GM18520 (cell line): ENCODE data around the gene TTC23.

Experiments
- ATAC-seq: cut with Tn5 transposase; IDR thresholded peaks from one replicate; pipeline ENCODE4 v1.9.1; 2021; ENCODE audit not compliant: unreplicated experiment

The TTC23 gene

DNA sequence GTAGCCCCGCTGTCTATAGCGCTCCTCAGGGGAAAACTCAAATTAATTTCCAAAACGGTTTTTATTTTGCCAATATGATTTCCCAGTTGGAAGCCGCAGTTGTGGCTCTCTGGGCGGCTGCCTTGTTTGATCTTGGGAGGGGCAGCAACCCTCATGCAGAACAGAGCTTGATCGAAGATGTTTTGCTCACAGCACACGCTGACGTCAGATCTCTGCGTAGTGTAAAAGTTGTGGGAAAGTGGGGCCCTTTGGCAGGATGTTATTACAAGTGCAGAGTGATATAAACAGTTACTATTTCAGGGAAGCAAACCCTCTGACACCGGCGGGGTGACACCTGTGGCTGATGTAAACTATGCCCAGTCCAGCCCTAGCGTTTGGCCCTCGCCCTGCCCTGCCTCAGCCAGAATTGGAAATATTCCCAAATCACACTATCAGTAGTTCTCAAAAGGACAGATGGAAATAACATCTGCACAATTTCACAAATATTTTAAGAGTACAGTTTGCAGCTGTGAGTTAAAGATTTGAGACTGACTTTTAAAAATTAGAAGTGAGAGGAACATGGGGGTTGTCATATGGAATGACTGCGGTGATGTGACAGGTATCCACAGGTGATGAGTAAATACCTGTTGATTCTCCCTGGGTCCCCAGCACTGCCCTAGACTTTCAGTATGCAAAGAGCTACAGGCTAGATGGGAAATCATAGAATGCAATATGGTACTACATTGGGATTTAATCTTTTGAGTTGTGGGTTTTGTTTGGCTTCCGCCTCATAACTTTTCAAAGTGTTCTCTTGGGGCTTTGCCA is 142.8 kb downstream of the TTC23 start:
- no peak for ATAC-seq

DNA sequence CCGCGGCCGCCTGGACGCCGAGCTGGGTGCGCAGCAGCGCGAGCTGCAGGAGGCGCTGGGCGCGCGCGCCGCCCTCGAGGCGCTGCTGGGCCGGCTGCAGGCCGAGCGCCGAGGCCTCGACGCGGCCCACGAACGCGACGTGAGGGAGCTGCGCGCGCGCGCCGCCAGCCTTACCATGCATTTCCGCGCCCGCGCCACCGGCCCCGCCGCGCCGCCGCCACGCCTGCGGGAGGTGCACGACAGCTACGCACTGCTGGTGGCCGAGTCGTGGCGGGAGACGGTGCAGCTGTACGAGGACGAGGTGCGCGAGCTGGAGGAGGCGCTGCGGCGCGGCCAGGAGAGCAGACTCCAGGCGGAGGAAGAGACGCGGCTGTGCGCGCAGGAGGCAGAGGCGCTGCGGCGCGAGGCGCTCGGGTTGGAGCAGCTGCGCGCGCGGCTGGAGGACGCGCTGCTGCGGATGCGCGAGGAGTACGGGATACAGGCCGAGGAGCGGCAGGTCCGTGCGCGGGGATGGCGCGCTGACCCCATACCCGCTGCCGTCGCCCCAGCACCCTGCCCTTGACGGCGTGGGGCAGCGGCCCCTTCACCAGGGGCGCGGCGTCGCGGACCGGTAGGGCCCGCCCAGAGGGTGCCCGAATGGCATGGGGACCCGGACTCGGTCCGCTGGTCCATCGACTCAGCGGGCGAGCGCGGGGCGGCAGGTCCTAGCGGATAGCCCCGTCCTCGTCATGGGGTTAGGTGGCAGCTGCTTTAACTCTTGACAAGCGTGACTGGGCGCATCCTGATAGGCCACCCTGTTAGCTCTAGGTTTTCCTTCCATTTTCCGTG is 143.7 kb downstream of the TTC23 start:
- ATAC-seq, result no peak

DNA sequence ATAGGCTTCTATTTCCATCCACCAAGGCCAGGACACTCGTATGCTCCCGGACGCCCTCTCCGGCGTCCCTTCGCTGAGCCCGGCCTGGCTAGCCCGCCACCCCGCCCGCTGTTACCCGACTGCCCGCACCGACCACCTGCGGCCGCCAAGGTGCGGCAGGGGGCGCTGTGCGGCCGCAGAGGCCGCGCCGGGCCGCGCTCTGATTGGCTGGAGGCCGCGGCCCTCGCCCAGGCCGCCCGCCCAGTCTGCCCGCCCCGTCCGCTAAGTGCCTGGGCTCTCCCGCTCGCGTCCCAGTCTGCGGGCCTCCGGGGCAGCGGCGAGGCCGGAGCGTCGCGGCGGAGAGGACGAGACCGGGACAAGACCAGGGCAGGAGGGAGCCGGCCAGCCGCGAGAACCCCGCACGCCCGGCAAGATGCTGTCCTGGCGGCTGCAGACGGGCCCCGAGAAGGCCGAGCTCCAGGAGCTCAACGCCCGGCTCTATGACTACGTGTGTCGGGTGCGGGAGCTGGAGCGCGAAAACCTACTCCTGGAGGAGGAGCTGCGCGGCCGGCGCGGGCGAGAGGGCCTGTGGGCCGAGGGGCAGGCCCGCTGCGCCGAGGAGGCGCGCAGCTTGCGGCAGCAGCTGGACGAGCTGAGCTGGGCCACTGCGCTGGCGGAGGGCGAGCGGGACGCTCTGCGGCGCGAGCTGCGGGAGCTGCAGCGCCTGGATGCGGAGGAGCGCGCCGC is 144.4 kb downstream of the TTC23 start, which contains the start of gene SYNM:
Gene SYNM (plus strand): TSS at position 293 of the 726 bp plus-strand sequence. CDS start 120 bp downstream, at position 413.
- no peak for ATAC-seq

DNA sequence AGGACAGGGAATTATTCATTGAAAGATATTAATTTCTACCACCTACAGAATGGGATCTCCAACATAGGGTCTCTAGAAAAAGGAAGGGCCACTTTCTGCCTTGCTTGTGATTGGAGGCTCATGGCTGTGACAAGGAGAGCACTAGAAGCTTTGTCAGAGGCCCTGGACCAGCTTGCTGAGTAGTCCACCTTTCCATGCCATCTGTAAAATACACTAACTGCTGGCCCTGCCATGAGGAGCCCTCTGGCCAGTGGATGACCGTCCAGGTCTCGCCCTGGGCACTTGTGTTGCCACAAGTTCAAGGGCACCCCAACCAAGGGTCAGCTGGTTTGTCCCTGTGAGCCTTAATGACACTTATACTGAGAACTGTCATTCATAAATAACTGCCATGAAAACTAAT is 146.1 kb downstream of the TTC23 start:
- no peak for ATAC-seq

DNA sequence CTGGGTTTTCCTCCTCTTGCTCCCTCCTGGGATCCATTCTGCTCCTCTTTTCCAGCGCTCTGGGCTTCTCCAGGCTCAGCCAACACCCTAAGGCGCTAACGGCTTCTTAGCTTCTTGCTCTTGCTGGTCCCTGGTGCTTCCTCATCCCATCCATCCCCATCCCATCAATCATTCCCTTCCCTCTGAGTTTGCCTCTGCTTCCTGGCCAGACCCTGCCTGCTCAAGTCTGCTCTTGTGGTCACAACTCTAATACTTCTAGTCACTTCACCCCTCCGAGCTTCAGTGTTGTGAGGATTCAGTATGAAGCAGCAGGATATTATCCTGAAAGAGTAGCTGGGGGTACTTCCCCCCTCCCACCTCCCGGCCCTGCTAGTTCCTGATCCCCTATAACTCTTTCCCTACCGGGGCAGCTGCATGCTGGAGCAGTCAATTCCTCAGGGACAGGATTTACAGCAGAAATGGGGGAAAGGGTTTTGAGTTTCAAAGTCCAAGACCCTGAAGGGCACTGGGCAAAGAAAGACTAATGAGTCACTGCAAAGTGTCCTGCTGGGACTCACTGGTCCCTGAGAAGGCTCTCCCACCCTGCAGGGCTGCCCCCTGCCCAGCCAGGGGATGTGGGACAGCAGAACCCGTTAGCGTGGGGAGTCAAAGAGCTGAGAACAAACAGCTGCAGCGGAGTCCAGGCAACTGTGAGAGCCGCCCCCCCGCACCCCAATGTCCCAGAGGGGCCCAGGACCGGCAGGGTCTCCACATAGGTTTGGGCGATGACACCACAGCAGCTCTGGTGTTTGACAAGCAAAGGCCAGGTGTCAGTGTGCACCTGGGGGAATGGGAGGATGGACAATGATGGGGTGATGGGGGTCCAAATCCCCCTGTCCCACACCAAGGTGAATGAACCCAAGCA is 146.8 kb downstream of the TTC23 start:
- ATAC-seq, result no peak

DNA sequence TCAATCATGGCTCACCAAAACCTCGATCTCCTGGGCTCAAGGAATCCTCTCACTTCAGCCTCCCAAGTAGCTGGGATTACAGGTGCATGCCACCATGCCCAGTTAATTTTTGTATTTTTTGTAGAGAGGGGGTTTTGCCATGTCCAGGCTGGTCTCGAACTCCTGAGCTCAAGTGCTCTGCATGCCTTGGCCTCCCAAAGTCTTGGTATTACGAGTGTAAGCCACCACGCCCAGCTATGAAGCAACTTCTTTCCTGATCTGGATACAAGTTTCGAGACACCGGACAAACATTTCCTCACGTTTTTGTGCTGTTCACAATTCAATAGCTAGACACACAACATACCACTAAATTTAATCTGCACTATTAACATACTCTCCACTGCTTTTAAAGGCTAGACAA is 147.9 kb downstream of the TTC23 start:
- ATAC-seq, result no peak

DNA sequence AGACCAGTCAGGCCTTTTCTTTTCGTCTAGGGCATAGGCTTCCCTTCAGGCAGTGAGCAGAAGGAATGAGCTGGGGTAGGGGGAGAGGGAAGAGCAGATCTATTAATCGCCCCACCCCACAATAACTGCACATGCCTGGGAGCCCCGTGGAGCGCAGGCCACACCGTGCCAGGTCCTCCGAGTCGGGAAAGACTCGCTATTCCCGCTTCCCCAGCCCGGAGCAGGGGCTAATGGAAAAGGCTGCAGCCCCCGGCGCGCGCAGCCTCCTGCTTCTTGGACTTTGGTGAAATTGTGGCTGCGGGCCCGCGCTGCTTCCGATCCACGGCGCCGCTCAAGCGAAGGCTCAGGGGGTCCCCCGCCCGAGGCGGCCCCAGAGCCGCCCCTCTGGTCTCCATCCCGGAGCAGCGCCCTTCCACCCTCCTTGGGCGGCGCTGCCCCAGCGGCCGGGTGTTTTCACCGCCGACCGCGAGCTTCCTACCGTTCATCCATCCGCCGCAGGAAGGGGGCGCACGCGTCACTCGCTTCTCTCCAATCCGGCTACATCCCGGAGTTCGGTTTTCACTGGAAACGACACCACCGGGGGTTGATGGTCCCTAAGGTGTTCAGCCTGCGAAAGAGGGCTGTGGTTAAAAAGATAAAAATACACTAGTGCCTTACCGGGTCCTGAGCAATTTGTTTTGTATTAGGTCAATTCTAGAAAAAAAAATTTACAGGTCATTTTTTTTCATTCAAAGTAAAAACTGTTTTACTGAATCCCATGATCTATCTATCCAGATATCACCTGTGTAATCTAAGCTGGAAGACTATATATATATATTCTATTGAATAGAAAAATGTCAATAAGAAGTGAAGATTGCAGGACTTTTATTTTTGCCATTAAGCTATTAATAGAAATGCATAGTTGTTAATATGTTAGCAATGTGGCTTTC is 148.9 kb downstream of the TTC23 start:
- no peak for ATAC-seq

DNA sequence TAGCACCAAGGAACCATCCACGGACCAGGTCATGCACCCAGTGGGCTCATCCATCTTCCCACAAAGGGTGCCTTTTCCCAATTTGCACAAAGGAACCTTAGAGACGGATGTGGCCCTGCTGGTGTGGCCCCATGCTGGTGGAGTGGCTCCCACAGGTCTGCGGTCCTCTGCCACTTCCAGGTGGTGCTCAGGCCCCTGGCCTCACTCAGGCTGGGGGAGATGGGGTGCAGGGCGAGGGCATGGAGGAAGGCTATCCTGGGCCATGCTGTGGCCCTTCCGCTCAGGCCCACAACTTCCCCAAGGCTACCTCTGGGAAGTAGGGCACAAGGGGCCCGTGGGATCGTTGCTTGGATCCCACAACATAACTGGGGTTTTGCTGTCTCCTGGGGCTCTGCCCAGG is 149.7 kb downstream of the TTC23 start:
- no peak for ATAC-seq

DNA sequence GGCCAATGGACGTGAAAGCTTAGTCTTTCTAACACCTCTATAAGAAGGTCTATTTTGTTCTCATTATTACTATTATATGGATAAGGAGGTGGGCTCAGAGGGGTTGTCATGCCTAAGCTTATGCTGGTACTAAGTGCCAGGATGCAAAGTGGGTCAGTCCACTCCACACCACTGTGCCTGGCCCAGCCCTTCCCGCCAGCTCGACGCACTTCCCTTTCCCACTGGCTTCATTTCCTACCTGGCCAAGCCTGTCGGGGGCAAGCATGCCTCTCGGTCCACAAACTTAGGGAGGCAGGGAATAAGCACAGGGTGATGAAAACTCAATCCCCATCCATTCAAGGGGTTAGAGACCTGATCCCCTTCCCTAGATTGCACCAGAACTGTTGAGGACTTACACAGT is 150.4 kb downstream of the TTC23 start:
- ATAC-seq, result no peak

DNA sequence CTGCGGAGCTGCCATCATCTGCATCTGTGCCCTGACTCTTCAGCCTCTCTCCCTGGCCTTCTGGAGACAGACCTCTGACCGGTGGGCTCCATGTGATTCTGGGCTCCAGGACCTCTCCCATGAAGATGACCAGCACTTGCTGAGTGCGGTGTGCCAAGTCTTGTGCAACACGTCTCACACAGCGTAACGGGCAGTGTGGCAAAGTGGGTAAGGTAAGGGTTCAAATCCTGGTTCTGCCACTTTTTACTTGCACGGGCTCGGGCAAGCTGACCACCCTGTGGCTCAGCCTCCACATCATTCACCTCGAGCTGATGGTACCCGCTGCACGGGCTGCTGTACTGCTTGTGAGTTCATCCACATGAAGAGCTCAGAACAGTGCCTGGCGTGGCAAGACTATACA is 151.0 kb downstream of the TTC23 start:
- no peak for ATAC-seq

DNA sequence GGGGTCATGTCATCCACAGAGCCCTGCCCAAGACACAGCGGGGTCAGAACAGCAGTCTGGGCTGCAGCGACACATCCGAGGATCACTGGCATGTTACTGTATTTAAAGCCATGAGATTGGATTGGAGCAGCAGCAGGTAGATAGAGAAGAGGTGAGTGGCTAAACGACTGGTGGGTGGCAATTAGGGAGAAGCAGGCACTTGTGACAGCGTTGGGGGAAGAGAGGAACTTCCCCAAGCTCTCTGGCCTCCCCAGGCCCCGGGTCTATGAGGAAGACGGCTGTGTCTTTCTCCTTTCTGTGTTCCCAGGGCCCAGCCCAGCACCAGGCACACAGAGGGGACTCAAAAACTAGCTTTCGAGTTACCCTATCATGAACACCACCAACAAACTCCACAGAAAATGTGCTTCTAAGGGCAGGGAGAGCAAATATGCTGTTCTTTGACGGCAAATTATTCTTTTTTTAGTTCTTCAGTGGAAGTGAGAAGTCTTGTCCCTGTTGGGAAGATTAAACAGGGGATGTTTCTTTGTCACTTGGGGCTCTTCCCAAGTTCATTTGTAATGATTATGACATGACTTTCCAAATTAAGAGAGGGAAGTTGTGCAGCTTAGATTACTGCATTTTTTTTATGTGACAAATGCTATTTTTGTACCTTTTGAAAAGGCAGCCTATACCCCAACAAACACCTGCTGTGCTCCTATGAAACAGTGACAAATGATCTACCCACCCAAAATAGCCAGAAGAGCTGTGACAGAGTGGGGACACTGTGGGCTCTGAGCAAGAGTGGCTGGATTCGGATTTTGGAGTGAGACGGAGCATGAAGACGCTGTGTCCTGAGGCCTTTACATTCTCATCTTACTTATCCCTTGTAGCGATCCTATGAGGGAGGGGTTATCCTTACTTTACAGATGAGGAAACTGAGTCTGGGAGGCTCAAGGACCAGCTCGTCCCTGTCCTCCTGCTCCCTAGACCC is 151.7 kb downstream of the TTC23 start:
- ATAC-seq, result no peak

DNA sequence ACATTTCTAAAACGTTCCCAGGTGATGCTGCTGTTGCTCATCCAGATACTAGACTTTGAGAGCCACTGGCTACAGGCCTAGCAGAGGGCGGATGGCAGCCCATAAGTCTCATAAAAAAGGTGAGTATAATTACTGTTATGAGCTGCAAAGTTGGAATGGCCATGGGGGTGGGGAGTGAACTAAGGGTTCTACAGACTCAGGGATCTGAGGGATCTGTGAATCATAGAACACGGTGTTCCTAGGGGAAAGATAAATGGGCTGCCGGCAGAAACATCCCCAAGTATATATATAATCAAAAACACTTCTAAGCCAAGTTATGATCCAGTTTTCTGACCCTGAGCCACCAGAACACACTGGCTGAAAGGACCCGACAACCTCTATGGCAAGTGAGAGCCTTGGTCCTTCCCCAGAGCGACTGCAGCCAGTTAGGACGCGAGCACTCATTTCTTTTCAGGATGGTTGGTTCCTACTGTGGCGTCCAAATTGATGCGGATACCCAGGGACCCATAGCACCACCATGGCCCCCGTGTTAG is 152.4 kb downstream of the TTC23 start:
- no peak for ATAC-seq

DNA sequence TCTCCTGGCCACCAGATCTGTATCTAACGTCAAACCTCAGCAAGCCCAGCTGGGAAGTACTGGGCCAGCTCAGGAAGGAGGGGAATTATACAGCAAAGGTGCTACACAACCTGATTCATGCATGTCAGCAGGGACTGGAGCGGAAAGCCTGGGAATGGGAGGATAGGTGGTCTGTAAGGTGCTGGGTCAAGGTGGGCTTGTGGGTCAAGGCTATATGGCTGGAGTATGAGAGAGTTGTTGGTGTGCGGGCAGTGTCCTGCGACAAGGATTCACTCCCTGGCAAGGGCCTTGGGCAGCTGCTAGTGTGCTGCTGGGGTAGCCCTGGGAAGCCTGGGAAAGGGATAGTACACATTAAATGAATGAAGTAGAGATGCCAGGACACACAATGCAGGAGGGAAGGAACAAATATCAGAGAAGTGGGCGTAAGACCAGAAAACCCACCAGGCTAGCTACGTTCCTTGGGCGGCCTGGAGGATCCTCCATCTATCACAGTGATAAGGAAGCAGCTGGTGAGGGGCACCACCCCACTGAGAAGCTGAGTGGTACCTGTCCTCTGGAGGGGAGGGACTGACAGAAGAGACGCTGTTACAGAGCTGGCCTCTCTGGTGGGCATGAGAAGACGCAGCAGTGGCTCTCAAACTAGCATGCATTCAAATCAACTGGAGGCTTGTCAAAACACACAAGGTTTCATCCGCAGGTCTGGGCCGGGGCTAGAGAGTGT is 153.0 kb downstream of the TTC23 start:
- no peak for ATAC-seq

DNA sequence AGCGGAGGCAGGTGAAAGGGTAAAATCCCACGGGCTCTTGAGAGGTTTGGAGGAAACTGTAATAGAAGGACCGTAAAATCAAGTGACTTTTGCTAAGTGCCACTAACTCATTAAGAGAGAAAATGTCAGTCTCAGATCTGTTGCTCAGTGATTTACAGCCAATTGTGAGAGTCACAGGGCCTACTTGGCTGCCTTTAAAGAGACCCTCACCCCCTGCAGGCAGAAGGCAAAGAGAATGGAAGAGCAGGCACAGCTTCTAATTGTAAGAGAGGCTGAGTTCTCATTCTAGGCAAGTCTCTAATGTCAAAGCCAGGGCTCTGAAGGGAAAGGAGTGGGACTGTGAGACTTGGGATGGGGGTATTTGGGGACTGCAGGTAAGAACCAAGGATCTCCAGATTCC is 153.8 kb downstream of the TTC23 start:
- no peak for ATAC-seq

DNA sequence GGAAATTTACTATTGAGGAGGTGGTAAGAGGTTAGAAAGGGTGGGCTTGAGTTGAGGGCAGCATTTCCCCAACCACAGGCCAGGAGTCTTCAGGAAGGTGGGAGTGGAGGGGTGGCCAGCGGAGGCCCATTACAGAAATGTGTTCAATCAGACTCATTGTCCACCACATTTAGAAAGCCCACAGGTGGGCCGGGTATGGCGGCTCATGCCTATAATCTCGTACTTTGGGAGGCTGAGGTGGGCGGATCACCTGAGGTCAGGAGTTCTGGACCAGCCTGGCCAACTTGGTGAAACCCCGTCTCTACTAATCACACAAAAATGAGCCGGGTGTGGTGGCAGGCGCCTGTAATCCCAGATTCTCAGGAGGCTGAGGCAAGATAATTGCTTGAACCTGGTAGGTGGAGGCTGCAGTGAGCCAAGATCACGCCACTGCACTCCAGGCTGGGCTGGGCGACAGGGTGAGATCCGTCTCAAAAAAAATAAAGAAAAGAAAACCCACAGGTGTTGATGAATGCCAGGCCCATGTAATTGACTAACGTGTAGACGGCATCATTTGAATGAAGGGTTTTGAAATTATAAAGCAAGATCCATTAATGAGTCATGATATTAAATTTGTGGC is 156.7 kb downstream of the TTC23 start:
- no peak for ATAC-seq

DNA sequence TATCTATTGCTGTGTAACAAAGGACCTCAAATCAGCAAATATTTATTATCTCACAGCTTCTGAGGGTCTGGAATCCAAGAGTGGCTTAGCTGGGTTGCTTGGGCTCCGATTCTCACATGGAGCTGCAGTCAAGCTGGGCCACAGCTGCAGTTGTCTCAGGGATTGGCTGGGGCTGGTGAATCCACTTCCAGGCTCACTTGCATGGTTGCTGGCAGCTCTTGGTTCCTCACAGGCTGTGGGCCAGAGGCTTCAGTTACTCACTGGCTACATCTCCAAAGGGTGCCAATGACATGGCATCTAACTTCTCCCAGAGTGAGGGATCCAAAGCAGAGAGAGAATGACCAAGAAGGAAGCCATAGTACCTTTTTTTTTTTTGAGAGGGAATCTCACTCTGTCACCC is 158.4 kb downstream of the TTC23 start:
- ATAC-seq, result no peak
